SJSA1 (cell line): ENCODE results near the gene MIPOL1. TPM values are rescaled to one million over a fixed set of nuclear protein-coding genes. Genes with fewer than 3 reads are reported as not detected.
A peak's percentile ranks its signal among the peaks of the same experiment; 100 is the strongest.

Source experiments
- DNase-seq, 2 experiments: peaks; one replicate each; pipeline ENCODE4 v3.0.0-alpha.2; 2015 to 2020; ENCODE audit warnings: low spot score in 2 of 2, low read depth in 1 of 2
- H3K27ac ChIP-seq: fragments of 250-450 bp; sonication (Bioruptor Pico); 2 replicates; pipeline ENCODE4 v1.5.1; 2020; ENCODE audit warnings: mild to moderate bottlenecking, moderate library complexity
- H3K27me3 ChIP-seq: fragments of 250-450 bp; sonication (Bioruptor Pico); replicated peaks from 2 replicates; pipeline ENCODE4 v1.5.1; 2020; ENCODE audit warnings: mild to moderate bottlenecking, moderate library complexity
- H3K36me3 ChIP-seq: fragments of 250-450 bp; sonication (Bioruptor Pico); 2 replicates; pipeline ENCODE4 v1.5.1; 2020; ENCODE audit warnings: mild to moderate bottlenecking
- H3K4me1 ChIP-seq: fragments of 250-450 bp; sonication (Bioruptor Pico); replicated peaks from 2 replicates; pipeline ENCODE4 v1.6.1; 2021; ENCODE audit warnings: mild to moderate bottlenecking
- H3K4me3 ChIP-seq: fragments of 250-450 bp; sonication (Bioruptor Pico); 2 replicates; pipeline ENCODE4 v1.5.1; 2020; ENCODE audit warnings: mild to moderate bottlenecking
- H3K9me3 ChIP-seq: fragments of 250-450 bp; sonication (Bioruptor Pico); replicated peaks from 2 replicates; pipeline ENCODE4 v1.5.1; 2020; ENCODE audit warnings: mild to moderate bottlenecking
- total RNA-seq: library from RNA; depleted of rRNA; stranded (reverse); fragments of >200 nt; shearing (Covaris generic); gene quantifications from 2 replicates; pipeline ENCODE4 v1.2.3, GENCODE V29; 2014

Gene MIPOL1
- total RNA-seq, 1 experiment from 2014 or later, result 9.7 TPM

GRCh38 chr14:37594238-37594970, 396.7 kb downstream of the MIPOL1 start:
- DNase-seq, result peak; percentile 65 to 71
- H3K36me3 ChIP-seq, result no peaks in the 10 kb centered on the region
- H3K9me3 ChIP-seq, result no peaks in the 10 kb centered on the region
- H3K27ac ChIP-seq, result no peak overlapping the region
- peak overlapping the region; percentile 52 for H3K4me3 ChIP-seq
- peaks cover 3% of the 10 kb centered on the region; the same call in 1 of the 2 replicates for H3K4me1 ChIP-seq
- peaks cover 7% of the 10 kb centered on the region; the same call in 1 of the 2 replicates for H3K27me3 ChIP-seq

GRCh38 chr14:37594971-37595808, 397.5 kb downstream of the MIPOL1 start, which contains the start of the genes FOXA1 and TTC6:
Gene FOXA1, minus strand, starts transcription at chr14:37595249. Its CDS starts 277 bp downstream, at chr14:37594972.
Gene TTC6, plus strand, starts transcription at chr14:37595629. Its CDS starts 26,436 bp downstream, at chr14:37622065.
- Histone ChIP-seq H3K27me3 (peaks cover 15% of the 10 kb centered on the region), H3K27ac (no peak within 1 kb of the TSS), H3K9me3 (no peaks in the 10 kb centered on the region), H3K36me3 (no peaks in the 10 kb centered on the region), H3K4me1 (peaks cover 9% of the 10 kb centered on the region), H3K4me3 (peak within 1 kb of the TSS; percentile 52)
- no peak for DNase-seq

GRCh38 chr14:37595809-37596621, 398.3 kb downstream of the MIPOL1 start:
- H3K36me3 ChIP-seq, result no peaks in the 10 kb centered on the region
- H3K27me3 ChIP-seq, result peaks cover 23% of the 10 kb centered on the region
- no peak for DNase-seq
- peak overlapping the region; percentile 52 for H3K4me3 ChIP-seq
- no peak overlapping the region for H3K27ac ChIP-seq
- peaks cover 9% of the 10 kb centered on the region for H3K4me1 ChIP-seq
- H3K9me3 ChIP-seq, result no peaks in the 10 kb centered on the region

GRCh38 chr14:37596790-37597472, 399.2 kb downstream of the MIPOL1 start:
- no peak overlapping the region for H3K4me3 ChIP-seq
- H3K36me3 ChIP-seq, result no peaks in the 10 kb centered on the region
- H3K4me1 ChIP-seq, result peaks cover 9% of the 10 kb centered on the region
- H3K27ac ChIP-seq, result no peak overlapping the region
- peaks cover 33% of the 10 kb centered on the region for H3K27me3 ChIP-seq
- H3K9me3 ChIP-seq, result no peaks in the 10 kb centered on the region
- no peak for DNase-seq

GRCh38 chr14:37597538-37597913, 399.8 kb downstream of the MIPOL1 start:
- no peak overlapping the region for H3K4me3 ChIP-seq
- peaks cover 39% of the 10 kb centered on the region for H3K27me3 ChIP-seq
- no peaks in the 10 kb centered on the region for H3K9me3 ChIP-seq
- H3K36me3 ChIP-seq, result no peaks in the 10 kb centered on the region
- no peak overlapping the region for H3K27ac ChIP-seq
- peaks cover 9% of the 10 kb centered on the region for H3K4me1 ChIP-seq
- DNase-seq, result no peak

- Histone ChIP-seq H3K9me3 (no peaks in the 10 kb centered on the region), H3K27me3 (peaks cover 44% of the 10 kb centered on the region), H3K4me1 (peaks cover 9% of the 10 kb centered on the region), H3K27ac (no peak overlapping the region), H3K36me3 (no peaks in the 10 kb centered on the region), H3K4me3 (no peak overlapping the region)
- DNase-seq, result no peak
These were observed 400.4 kb downstream of the MIPOL1 start for GRCh38 chr14:37597914-37598746.

GRCh38 chr14:37598747-37599506, 401.2 kb downstream of the MIPOL1 start:
- H3K9me3 ChIP-seq, result no peaks in the 10 kb centered on the region
- DNase-seq, result no peak
- H3K36me3 ChIP-seq, result no peaks in the 10 kb centered on the region
- peaks cover 9% of the 10 kb centered on the region for H3K4me1 ChIP-seq
- no peak overlapping the region for H3K4me3 ChIP-seq
- H3K27ac ChIP-seq, result no peak overlapping the region
- H3K27me3 ChIP-seq, result peaks cover 48% of the 10 kb centered on the region

- no peak for DNase-seq
- H3K9me3 ChIP-seq, result no peaks in the 10 kb centered on the region
- peaks cover 6% of the 10 kb centered on the region for H3K4me1 ChIP-seq
- peaks cover 48% of the 10 kb centered on the region for H3K27me3 ChIP-seq
- H3K27ac ChIP-seq, result no peak overlapping the region
- 0 out of 2 replicates have a peak overlapping the region, but pooled peaks have one; percentile 11 for H3K4me3 ChIP-seq
- no peaks in the 10 kb centered on the region for H3K36me3 ChIP-seq
These were observed 402.0 kb downstream of the MIPOL1 start for GRCh38 chr14:37599507-37600368.

GRCh38 chr14:37600880-37601741, 403.4 kb downstream of the MIPOL1 start:
- Histone ChIP-seq H3K9me3 (no peaks in the 10 kb centered on the region), H3K4me1 (peaks cover 6% of the 10 kb centered on the region; the same call in 1 of the 2 replicates), H3K27ac (no peak overlapping the region), H3K27me3 (peaks cover 50% of the 10 kb centered on the region), H3K36me3 (no peaks in the 10 kb centered on the region), H3K4me3 (no peak overlapping the region)
- DNase-seq, result no peak

- no peak overlapping the region for H3K27ac ChIP-seq
- no peaks in the 10 kb centered on the region for H3K9me3 ChIP-seq
- no peak overlapping the region for H3K4me3 ChIP-seq
- H3K36me3 ChIP-seq, result no peaks in the 10 kb centered on the region
- H3K4me1 ChIP-seq, result peaks cover 6% of the 10 kb centered on the region; the same call in 1 of the 2 replicates
- DNase-seq, result no peak
- H3K27me3 ChIP-seq, result peaks cover 46% of the 10 kb centered on the region
These were observed 404.1 kb downstream of the MIPOL1 start for GRCh38 chr14:37601865-37602264.
